ENCODE measurements around the gene DPYD.

- TF ChIP-seq CTCF (conservative IDR thresholded peaks at IDR 0.05; ENCODE audit: low read length) (no peak), EZH2phosphoT487 (IDR thresholded peaks at IDR 0.05; ENCODE audit: borderline replicate concordance) (no peak)
Measured at GRCh38 chr1:97505816-97506215, 415.0 kb downstream of the DPYD start.

Measured in Loucy (cell line).